ENCODE data around the gene CPNE1. TPM values are rescaled to one million over a fixed set of nuclear protein-coding genes. Genes with fewer than 3 reads are reported as not detected.

Gene CPNE1
- total and polyA plus RNA-seq, 2 of the 8 experiments (the other 6 are each of a cell fraction or from before 2014, with no cell fraction given), result 294 to 346 TPM

DNA sequence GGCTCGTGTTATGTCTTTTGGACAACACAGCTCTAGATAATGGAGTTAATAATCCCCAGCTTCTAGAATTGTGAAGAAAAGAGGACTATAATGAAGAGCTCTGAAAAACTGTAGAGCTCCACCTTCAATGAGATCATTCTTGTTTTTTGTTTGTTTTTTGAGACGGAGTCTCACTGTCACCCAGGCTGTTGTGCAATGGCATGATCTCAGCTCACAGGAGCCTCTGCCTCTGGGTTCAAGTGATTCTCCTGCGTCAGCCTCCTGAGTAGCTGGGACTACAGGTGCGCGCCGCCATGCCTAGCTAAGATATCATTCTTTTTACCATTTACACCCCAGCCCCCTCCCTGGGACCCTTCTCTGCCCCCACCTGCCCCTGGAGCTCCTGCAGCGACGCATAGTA is 86.2 kb downstream of the CPNE1 start (continued):
- TF ChIP-seq, protein P1, sequence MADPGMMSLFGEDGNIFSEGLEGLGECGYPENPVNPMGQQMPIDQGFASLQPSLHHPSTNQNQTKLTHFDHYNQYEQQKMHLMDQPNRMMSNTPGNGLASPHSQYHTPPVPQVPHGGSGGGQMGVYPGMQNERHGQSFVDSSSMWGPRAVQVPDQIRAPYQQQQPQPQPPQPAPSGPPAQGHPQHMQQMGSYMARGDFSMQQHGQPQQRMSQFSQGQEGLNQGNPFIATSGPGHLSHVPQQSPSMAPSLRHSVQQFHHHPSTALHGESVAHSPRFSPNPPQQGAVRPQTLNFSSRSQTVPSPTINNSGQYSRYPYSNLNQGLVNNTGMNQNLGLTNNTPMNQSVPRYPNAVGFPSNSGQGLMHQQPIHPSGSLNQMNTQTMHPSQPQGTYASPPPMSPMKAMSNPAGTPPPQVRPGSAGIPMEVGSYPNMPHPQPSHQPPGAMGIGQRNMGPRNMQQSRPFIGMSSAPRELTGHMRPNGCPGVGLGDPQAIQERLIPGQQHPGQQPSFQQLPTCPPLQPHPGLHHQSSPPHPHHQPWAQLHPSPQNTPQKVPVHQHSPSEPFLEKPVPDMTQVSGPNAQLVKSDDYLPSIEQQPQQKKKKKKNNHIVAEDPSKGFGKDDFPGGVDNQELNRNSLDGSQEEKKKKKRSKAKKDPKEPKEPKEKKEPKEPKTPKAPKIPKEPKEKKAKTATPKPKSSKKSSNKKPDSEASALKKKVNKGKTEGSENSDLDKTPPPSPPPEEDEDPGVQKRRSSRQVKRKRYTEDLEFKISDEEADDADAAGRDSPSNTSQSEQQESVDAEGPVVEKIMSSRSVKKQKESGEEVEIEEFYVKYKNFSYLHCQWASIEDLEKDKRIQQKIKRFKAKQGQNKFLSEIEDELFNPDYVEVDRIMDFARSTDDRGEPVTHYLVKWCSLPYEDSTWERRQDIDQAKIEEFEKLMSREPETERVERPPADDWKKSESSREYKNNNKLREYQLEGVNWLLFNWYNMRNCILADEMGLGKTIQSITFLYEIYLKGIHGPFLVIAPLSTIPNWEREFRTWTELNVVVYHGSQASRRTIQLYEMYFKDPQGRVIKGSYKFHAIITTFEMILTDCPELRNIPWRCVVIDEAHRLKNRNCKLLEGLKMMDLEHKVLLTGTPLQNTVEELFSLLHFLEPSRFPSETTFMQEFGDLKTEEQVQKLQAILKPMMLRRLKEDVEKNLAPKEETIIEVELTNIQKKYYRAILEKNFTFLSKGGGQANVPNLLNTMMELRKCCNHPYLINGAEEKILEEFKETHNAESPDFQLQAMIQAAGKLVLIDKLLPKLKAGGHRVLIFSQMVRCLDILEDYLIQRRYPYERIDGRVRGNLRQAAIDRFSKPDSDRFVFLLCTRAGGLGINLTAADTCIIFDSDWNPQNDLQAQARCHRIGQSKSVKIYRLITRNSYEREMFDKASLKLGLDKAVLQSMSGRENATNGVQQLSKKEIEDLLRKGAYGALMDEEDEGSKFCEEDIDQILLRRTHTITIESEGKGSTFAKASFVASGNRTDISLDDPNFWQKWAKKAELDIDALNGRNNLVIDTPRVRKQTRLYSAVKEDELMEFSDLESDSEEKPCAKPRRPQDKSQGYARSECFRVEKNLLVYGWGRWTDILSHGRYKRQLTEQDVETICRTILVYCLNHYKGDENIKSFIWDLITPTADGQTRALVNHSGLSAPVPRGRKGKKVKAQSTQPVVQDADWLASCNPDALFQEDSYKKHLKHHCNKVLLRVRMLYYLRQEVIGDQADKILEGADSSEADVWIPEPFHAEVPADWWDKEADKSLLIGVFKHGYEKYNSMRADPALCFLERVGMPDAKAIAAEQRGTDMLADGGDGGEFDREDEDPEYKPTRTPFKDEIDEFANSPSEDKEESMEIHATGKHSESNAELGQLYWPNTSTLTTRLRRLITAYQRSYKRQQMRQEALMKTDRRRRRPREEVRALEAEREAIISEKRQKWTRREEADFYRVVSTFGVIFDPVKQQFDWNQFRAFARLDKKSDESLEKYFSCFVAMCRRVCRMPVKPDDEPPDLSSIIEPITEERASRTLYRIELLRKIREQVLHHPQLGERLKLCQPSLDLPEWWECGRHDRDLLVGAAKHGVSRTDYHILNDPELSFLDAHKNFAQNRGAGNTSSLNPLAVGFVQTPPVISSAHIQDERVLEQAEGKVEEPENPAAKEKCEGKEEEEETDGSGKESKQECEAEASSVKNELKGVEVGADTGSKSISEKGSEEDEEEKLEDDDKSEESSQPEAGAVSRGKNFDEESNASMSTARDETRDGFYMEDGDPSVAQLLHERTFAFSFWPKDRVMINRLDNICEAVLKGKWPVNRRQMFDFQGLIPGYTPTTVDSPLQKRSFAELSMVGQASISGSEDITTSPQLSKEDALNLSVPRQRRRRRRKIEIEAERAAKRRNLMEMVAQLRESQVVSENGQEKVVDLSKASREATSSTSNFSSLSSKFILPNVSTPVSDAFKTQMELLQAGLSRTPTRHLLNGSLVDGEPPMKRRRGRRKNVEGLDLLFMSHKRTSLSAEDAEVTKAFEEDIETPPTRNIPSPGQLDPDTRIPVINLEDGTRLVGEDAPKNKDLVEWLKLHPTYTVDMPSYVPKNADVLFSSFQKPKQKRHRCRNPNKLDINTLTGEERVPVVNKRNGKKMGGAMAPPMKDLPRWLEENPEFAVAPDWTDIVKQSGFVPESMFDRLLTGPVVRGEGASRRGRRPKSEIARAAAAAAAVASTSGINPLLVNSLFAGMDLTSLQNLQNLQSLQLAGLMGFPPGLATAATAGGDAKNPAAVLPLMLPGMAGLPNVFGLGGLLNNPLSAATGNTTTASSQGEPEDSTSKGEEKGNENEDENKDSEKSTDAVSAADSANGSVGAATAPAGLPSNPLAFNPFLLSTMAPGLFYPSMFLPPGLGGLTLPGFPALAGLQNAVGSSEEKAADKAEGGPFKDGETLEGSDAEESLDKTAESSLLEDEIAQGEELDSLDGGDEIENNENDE (IDR thresholded peaks at IDR 0.05; ENCODE audit: insufficient replicate concordance, low read length), result no peak
- TF ChIP-seq GTF2F1 (IDR thresholded peaks at IDR 0.05; ENCODE audit: borderline replicate concordance, low read depth, low read length), result no peak
